ENCODE results near the gene LCN1. TPM values are rescaled to one million over a fixed set of nuclear protein-coding genes. Genes with fewer than 3 reads are reported as not detected.

Gene LCN1
- total and polyA plus RNA-seq, 2 of the 4 experiments (the other 2 are of a cell fraction), result not detected

DNA sequence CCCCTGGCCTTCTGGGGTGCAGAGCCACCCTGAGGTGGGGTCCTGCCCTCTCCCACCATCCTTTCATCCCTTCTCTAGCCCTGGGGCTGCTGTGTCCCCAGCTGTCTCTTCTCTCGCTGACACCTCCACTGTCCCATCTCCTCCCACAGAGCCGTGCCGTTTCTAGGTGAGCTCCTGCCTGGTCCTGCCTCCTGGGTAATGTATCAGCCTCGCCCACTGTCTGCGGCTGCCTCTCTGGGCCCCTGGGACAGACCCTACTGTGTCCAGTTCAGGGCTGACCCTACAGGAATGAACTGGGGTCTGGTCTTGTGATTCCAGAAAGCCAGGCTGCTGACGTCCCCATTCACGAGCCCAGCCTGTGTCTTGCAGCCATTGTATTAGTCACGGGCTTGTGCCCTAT, 44.4 kb downstream of the LCN1 start:
- H3K79me1 ChIP-seq (ENCODE audit: low read depth in 1 of 2, low read length in 2 of 2), result no peaks in the 10 kb centered on the region
- no peaks in the 10 kb centered on the region for H3K9me1 ChIP-seq (ENCODE audit: insufficient read depth, low read length)
- no peak overlapping the region for H3K23ac ChIP-seq (ENCODE audit: low read depth, low read length)
- no peak overlapping the region for H4K5ac ChIP-seq (ENCODE audit: low read depth, low read length)
- H3K27ac ChIP-seq (ENCODE audit: insufficient read depth, low read length), result no peak overlapping the region
- intact Hi-C loops (cut with micrococcal nuclease), result no loop called here
- H3K18ac ChIP-seq (ENCODE audit: low read depth, low read length), result no peak overlapping the region
- H3K4me3 ChIP-seq (ENCODE audit: insufficient read depth, low read depth, low read length), result no peak overlapping the region
- in situ Hi-C loops (cut with MboI; ENCODE audit: low sequenced_read_pairs), result no loop called here
- no peak overlapping the region for H3K4me2 ChIP-seq (ENCODE audit: low read depth, low read length)
- H2AK9ac ChIP-seq (replicated peaks; ENCODE audit: low read depth, low read length, poor library complexity), result no peak overlapping the region
- H4K91ac ChIP-seq (ENCODE audit: insufficient read depth, low read depth, low read length), result no peak overlapping the region
- no peaks in the 10 kb centered on the region for H3K27me3 ChIP-seq (ENCODE audit: control insufficient read depth, insufficient read depth, low read length)
- no peak overlapping the region for H3K14ac ChIP-seq (replicated peaks; ENCODE audit: low read depth, low read length)
- dilution Hi-C loops (cut with HindIII; ENCODE audit: low sequenced_read_pairs, unreplicated experiment), result no loop called here
- H2BK120ac ChIP-seq (ENCODE audit: low read depth, low read length), result no peak overlapping the region
- DNase-seq, result no peak
- H3K4me1 ChIP-seq (ENCODE audit: control insufficient read depth, insufficient read depth, low read length), result no peaks in the 10 kb centered on the region
- no peak overlapping the region for H3K9ac ChIP-seq (ENCODE audit: low read depth, low read length)
- H3K36me3 ChIP-seq (ENCODE audit: control insufficient read depth, insufficient read depth, low read length), result no peaks in the 10 kb centered on the region
- WGBS, 2 experiments (ENCODE audit: extremely low coverage in 2 of 2, insufficient read length in 1 of 2), result 44% methylated on average over 3 of the region's 8 CpGs; no CpG with 5 or more reads in 1 of the 2 experiments
- H2AK5ac ChIP-seq (ENCODE audit: low read depth, low read length), result no peak overlapping the region
- no peak overlapping the region for H2BK5ac ChIP-seq (ENCODE audit: low read depth, low read length, poor library complexity, severe bottlenecking)
- no TSS peak for BruUV-seq (replicated peaks)
- H4K8ac ChIP-seq (ENCODE audit: low read depth in 2 of 2, low read length in 2 of 2), result no peak overlapping the region
- H2BK20ac ChIP-seq (ENCODE audit: low read depth, low read length), result no peak overlapping the region
- H3K56ac ChIP-seq (ENCODE audit: extremely low read depth, insufficient read depth, low read length), result no peak overlapping the region
- no peak overlapping the region for H3K4ac ChIP-seq (ENCODE audit: low read depth, low read length)
- H2AFZ ChIP-seq (replicated peaks; ENCODE audit: low read length, poor library complexity), result no peak overlapping the region
- no peak for ATAC-seq (ENCODE audit: low read depth)
- no peak overlapping the region for H2BK15ac ChIP-seq (ENCODE audit: low read depth, low read length)
- TF ChIP-seq SMC3 (IDR thresholded peaks at IDR 0.05; ENCODE audit: low read depth, low read length) (no peak), MAZ (IDR thresholded peaks at IDR 0.05; ENCODE audit: borderline replicate concordance, low read depth, low read length) (no peak), MXI1 (IDR thresholded peaks at IDR 0.05; ENCODE audit: borderline replicate concordance, low read depth, low read length) (no peak)
- TF ChIP-seq, protein P1, sequence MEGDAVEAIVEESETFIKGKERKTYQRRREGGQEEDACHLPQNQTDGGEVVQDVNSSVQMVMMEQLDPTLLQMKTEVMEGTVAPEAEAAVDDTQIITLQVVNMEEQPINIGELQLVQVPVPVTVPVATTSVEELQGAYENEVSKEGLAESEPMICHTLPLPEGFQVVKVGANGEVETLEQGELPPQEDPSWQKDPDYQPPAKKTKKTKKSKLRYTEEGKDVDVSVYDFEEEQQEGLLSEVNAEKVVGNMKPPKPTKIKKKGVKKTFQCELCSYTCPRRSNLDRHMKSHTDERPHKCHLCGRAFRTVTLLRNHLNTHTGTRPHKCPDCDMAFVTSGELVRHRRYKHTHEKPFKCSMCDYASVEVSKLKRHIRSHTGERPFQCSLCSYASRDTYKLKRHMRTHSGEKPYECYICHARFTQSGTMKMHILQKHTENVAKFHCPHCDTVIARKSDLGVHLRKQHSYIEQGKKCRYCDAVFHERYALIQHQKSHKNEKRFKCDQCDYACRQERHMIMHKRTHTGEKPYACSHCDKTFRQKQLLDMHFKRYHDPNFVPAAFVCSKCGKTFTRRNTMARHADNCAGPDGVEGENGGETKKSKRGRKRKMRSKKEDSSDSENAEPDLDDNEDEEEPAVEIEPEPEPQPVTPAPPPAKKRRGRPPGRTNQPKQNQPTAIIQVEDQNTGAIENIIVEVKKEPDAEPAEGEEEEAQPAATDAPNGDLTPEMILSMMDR (conservative IDR thresholded peaks at IDR 0.05; ENCODE audit: low read depth, low read length), result no peak
- no peaks in the 10 kb centered on the region for H4K20me1 ChIP-seq (ENCODE audit: insufficient read depth, low read length)
- CTCF ChIA-PET, result no interaction called here
- peaks cover 16% of the 10 kb centered on the region for H3K9me3 ChIP-seq (ENCODE audit: control insufficient read depth, insufficient read depth, low read length)
- POLR2A ChIA-PET (ENCODE audit: unreplicated experiment), result no interaction called here

All from IMR-90 (cell line).